Astrocyte (in vitro differentiated cells and primary cell): ENCODE measurements around the gene TFIP11. TPM values are rescaled to one million over a fixed set of nuclear protein-coding genes. Genes with fewer than 3 reads are reported as not detected.
A peak's percentile ranks its signal among the peaks of the same experiment; 100 is the strongest.

Experiments
- DNase-seq: peaks from one replicate; pipeline ENCODE4 v3.0.0-alpha.2; 2010; ENCODE audit warnings: low read depth
- FAIRE-seq: peaks from 2 replicates; lab custom pipeline; 2011; peaks lifted over from hg19 to GRCh38; lab: Jason Lieb, UNC
- H2AFZ ChIP-seq: 2 replicates; pipeline ENCODE4 v1.6.0; 2012; ENCODE audit warnings: low read depth, low read length, inconsistent platforms
- H3K27ac ChIP-seq: 2 replicates; pipeline ENCODE4 v1.5.1; 2011; ENCODE audit warnings: low read depth, low read length, inconsistent platforms
- H3K27me3 ChIP-seq: 2 replicates; pipeline ENCODE4 v1.6.0; 2011; ENCODE audit warnings: low read length, inconsistent platforms; ENCODE audit not compliant: insufficient read depth
- H3K36me3 ChIP-seq: 2 replicates; pipeline ENCODE4 v1.5.1; 2011; ENCODE audit warnings: low read length, inconsistent platforms; ENCODE audit not compliant: insufficient read depth
- H3K4me1 ChIP-seq: 2 replicates; pipeline ENCODE4 v1.5.1; 2011; ENCODE audit warnings: low read length, inconsistent platforms; ENCODE audit not compliant: insufficient read depth
- H3K4me2 ChIP-seq: 2 replicates; pipeline ENCODE4 v1.6.0; 2012; ENCODE audit warnings: low read length, inconsistent platforms
- H3K4me3 ChIP-seq: 2 replicates; pipeline ENCODE4 v1.5.1; 2011; ENCODE audit warnings: low read depth, mild to moderate bottlenecking, low read length, inconsistent platforms; ENCODE audit not compliant: insufficient read depth
- H3K79me2 ChIP-seq: 2 replicates; pipeline ENCODE4 v1.6.0; 2012; ENCODE audit warnings: mild to moderate bottlenecking, low read length, inconsistent platforms; ENCODE audit not compliant: insufficient read depth
- H3K9ac ChIP-seq: 2 replicates; pipeline ENCODE4 v1.6.0; 2012; ENCODE audit warnings: mild to moderate bottlenecking, low read length, inconsistent platforms
- H3K9me3 ChIP-seq: 2 replicates; pipeline ENCODE4 v1.5.1; 2012; ENCODE audit warnings: low read depth, mild to moderate bottlenecking, low read length, inconsistent platforms; ENCODE audit not compliant: insufficient read depth
- H4K20me1 ChIP-seq: 2 replicates; pipeline ENCODE4 v1.6.0; 2012; ENCODE audit warnings: low read length, inconsistent platforms; ENCODE audit not compliant: insufficient read depth
- H3K27ac Mint-ChIP-seq: one replicate; pipeline ENCODE4 v1.8.0; 2021; ENCODE audit warnings: mild to moderate bottlenecking, mixed read lengths; ENCODE audit not compliant: unreplicated experiment
- H3K27me3 Mint-ChIP-seq: one replicate; pipeline ENCODE4 v1.8.0; 2021; ENCODE audit warnings: low read depth, mixed read lengths; ENCODE audit not compliant: unreplicated experiment
- H3K36me3 Mint-ChIP-seq: one replicate; pipeline ENCODE4 v1.8.0; 2021; ENCODE audit warnings: low read depth, mixed read lengths; ENCODE audit not compliant: unreplicated experiment
- H3K4me1 Mint-ChIP-seq: one replicate; pipeline ENCODE4 v1.8.0; 2021; ENCODE audit warnings: low read depth, mixed read lengths; ENCODE audit not compliant: unreplicated experiment
- H3K4me3 Mint-ChIP-seq: one replicate; pipeline ENCODE4 v1.8.0; 2021; ENCODE audit warnings: mild to moderate bottlenecking, moderate library complexity, mixed read lengths; ENCODE audit not compliant: unreplicated experiment
- H3K9me3 Mint-ChIP-seq: one replicate; pipeline ENCODE4 v1.8.0; 2021; ENCODE audit warnings: mild to moderate bottlenecking, mixed read lengths; ENCODE audit not compliant: unreplicated experiment
- EZH2 ChIP-seq: IDR thresholded peaks from 2 replicates; pipeline ENCODE4 v1.6.1; 2012; ENCODE audit warnings: mild to moderate bottlenecking, low read length, inconsistent platforms; ENCODE audit not compliant: insufficient read depth
- total RNA-seq: library from RNA; stranded (reverse); gene quantifications from 2 replicates; pipeline ENCODE4 v1.2.1, GENCODE V29; 2021
- TF ChIP-seq, protein P1 (sequence below): IDR thresholded peaks from 2 replicates; pipeline ENCODE4 v1.5.1; 2011; ENCODE audit warnings: low read depth, mild to moderate bottlenecking, inconsistent platforms, low read length, moderate library complexity; ENCODE audit not compliant: insufficient read depth

TFIP11 gene
- total RNA-seq, 1 donor from 2014 or later: 36.9 TPM

DNA sequence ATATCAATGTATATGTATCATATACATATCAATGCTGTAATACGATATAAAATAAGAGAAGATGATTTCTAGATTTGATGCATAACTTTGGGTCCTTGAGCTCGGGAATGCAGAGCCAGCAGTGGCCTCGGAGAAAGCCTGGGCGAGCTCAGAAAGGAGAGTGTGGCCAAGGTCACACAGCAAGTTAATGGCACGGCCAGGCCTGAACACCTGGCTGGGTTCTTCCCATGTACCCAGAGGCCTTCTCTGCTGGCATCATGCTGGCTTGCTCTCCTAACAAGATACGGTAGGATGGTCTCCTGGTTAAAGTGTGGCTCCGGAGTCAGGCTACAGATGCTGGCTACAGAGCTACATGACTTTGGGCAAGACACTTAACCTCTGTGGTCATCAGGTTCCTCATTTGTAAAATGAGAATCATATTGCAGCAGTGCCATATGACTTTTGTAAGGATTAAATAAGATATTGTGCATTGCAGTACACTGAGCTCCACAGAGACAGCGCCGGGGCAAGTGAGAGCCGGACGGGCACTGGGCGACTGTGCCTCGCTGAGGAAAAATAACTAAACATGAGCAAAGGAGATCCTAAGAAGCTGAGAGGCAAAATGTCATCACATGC, 47.8 kb upstream of the TFIP11 start:
- TF ChIP-seq, protein P1, sequence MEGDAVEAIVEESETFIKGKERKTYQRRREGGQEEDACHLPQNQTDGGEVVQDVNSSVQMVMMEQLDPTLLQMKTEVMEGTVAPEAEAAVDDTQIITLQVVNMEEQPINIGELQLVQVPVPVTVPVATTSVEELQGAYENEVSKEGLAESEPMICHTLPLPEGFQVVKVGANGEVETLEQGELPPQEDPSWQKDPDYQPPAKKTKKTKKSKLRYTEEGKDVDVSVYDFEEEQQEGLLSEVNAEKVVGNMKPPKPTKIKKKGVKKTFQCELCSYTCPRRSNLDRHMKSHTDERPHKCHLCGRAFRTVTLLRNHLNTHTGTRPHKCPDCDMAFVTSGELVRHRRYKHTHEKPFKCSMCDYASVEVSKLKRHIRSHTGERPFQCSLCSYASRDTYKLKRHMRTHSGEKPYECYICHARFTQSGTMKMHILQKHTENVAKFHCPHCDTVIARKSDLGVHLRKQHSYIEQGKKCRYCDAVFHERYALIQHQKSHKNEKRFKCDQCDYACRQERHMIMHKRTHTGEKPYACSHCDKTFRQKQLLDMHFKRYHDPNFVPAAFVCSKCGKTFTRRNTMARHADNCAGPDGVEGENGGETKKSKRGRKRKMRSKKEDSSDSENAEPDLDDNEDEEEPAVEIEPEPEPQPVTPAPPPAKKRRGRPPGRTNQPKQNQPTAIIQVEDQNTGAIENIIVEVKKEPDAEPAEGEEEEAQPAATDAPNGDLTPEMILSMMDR: no peak
- TF ChIP-seq EZH2: no peak
- H3K9me3 ChIP-seq: no peaks in the 10 kb centered on the region
- Mint-ChIP-seq H3K27me3 (no peaks in the 10 kb centered on the region), H3K27ac (no peak overlapping the region), H3K4me1 (peaks cover 14% of the 10 kb centered on the region), H3K9me3 (no peaks in the 10 kb centered on the region), H3K4me3 (no peak overlapping the region), H3K36me3 (peaks cover 9% of the 10 kb centered on the region)
- peaks cover 6% of the 10 kb centered on the region for H3K4me1 ChIP-seq
- peaks cover 78% of the 10 kb centered on the region for H3K79me2 ChIP-seq
- DNase-seq: no peak
- H3K27me3 ChIP-seq: no peaks in the 10 kb centered on the region
- no peak for FAIRE-seq
- peaks cover 38% of the 10 kb centered on the region for H4K20me1 ChIP-seq
- H3K27ac ChIP-seq: no peak overlapping the region
- no peak overlapping the region for H2AFZ ChIP-seq
- H3K9ac ChIP-seq: no peak overlapping the region
- H3K36me3 ChIP-seq: peaks cover 3% of the 10 kb centered on the region
- no peak overlapping the region for H3K4me3 ChIP-seq
- H3K4me2 ChIP-seq: no peak overlapping the region

DNA sequence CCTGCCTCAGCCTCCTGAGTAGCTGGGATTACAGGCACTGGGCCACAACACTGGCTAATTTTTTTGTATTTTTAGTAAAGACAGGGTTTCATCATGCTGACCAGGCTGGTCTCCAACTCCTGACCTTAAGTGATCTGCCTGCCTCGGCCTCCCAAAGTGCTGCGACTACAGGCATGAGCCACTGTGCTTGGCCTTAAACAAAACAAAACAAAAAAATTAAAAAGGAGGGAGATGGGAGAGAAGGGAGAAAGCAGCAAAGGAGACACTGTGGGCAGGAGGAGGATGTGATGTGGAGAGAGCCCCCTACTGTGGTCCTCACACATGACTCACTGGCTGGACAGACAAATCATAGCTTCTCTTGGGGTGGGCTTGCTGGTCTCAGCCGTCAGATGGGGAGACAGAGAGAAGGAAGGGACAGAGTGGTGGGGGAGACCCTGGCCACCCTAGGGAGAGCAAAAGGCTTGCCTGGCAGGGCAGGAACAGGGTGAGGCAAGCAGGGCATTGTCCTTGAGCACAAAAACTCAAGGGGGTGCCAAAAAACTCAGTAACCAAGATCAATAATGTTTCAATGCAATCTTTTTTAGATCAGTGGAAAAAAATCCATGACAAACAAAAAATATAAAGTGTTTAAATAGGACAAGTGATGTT, 46.1 kb upstream of the TFIP11 start:
- Mint-ChIP-seq H3K9me3 (no peaks in the 10 kb centered on the region), H3K4me1 (peaks cover 19% of the 10 kb centered on the region), H3K27me3 (no peaks in the 10 kb centered on the region), H3K36me3 (peaks cover 2% of the 10 kb centered on the region), H3K4me3 (peak overlapping the region; percentile 30), H3K27ac (peak overlapping the region; percentile 91)
- Histone ChIP-seq H3K27me3 (no peaks in the 10 kb centered on the region), H3K9ac (peak overlapping the region; percentile 47), H3K4me1 (peaks cover 13% of the 10 kb centered on the region), H3K79me2 (peaks cover 77% of the 10 kb centered on the region), H3K27ac (peak overlapping the region; percentile 24), H2AFZ (peak overlapping the region; percentile 7), H4K20me1 (peaks cover 22% of the 10 kb centered on the region), H3K9me3 (no peaks in the 10 kb centered on the region), H3K36me3 (peaks cover 3% of the 10 kb centered on the region), H3K4me2 (peak overlapping the region; percentile 48), H3K4me3 (no peak overlapping the region)
- peak; percentile 34 for DNase-seq
- no peak for FAIRE-seq
- TF ChIP-seq, protein P1: no peak
- TF ChIP-seq EZH2: no peak

DNA sequence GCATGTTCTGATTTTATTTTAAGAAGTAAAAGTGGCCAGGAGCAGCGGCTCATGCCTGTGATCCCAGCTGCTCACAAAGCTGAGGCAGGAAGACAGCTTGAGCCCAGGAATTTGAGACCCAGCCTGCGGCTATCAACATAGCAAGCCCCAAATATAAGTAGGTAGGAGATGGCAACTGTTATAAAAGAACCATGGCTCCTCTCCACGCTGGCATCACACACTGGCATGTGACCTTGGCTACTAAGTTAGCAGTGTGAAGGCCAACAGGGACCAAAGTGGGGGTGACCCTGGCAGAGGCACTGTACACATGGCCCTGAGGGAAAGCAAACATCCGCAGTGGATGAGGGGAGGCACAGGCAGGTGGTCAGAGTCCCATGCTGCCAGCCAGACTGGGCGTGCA, 44.6 kb upstream of the TFIP11 start:
- Histone ChIP-seq H3K36me3 (peaks cover 3% of the 10 kb centered on the region), H2AFZ (no peak overlapping the region), H3K4me3 (no peak overlapping the region), H3K27me3 (no peaks in the 10 kb centered on the region), H4K20me1 (peaks cover 9% of the 10 kb centered on the region), H3K4me2 (no peak overlapping the region), H3K27ac (no peak overlapping the region), H3K4me1 (peaks cover 27% of the 10 kb centered on the region), H3K9ac (no peak overlapping the region), H3K9me3 (no peaks in the 10 kb centered on the region), H3K79me2 (peaks cover 72% of the 10 kb centered on the region)
- no peaks in the 10 kb centered on the region for H3K9me3 Mint-ChIP-seq
- no peak overlapping the region for H3K4me3 Mint-ChIP-seq
- peaks cover 31% of the 10 kb centered on the region for H3K4me1 Mint-ChIP-seq
- DNase-seq (no peak), FAIRE-seq (no peak)
- peaks cover 2% of the 10 kb centered on the region for H3K36me3 Mint-ChIP-seq
- H3K27ac Mint-ChIP-seq: no peak overlapping the region
- TF ChIP-seq, protein P1: no peak
- TF ChIP-seq EZH2: no peak
- H3K27me3 Mint-ChIP-seq: no peaks in the 10 kb centered on the region
